GM12865 (cell line): ENCODE results near the gene SLAMF1.
A peak's percentile ranks its signal among the peaks of the same experiment; 100 is the strongest.

Experiments
- DNase-seq: peaks from one replicate; pipeline ENCODE4 v3.0.0; 2010; ENCODE audit warnings: low read depth
- H3K4me3 ChIP-seq: 2 replicates; pipeline ENCODE4 v1.5.1; 2011; ENCODE audit warnings: mild to moderate bottlenecking, low read depth, low read length, control low read depth
- CTCF ChIP-seq: IDR thresholded peaks from 2 replicates; pipeline ENCODE4 v1.5.1; 2011; ENCODE audit warnings: low read length, control low read depth, low read depth, inconsistent platforms; ENCODE audit not compliant: insufficient read depth; ENCODE audit errors: missing control alignments

The SLAMF1 gene

GRCh38 chr1:160606611-160607010 lies 40.2 kb downstream of the SLAMF1 start:
- no peak for DNase-seq
- TF ChIP-seq CTCF, result no peak
- H3K4me3 ChIP-seq, result peak overlapping the region; percentile 17

GRCh38 chr1:160605792-160606479 lies 40.9 kb downstream of the SLAMF1 start:
- H3K4me3 ChIP-seq, result peak overlapping the region; percentile 7
- TF ChIP-seq CTCF, result no peak
- peak; percentile 75 for DNase-seq

GRCh38 chr1:160605205-160605604 lies 41.6 kb downstream of the SLAMF1 start:
- H3K4me3 ChIP-seq, result no peak overlapping the region
- DNase-seq, result peak; percentile 79
- TF ChIP-seq CTCF, result peak; percentile 25

GRCh38 chr1:160597705-160598104 lies 49.1 kb downstream of the SLAMF1 start:
- DNase-seq, result no peak
- no peak for TF ChIP-seq CTCF

GRCh38 chr1:160597051-160597450 lies 49.8 kb downstream of the SLAMF1 start:
- TF ChIP-seq CTCF, result no peak

More at GRCh38 chr1:160597705-160598104, 49.1 kb downstream of the SLAMF1 start:
- no peak overlapping the region for H3K4me3 ChIP-seq

GRCh38 chr1:160590488-160590887 lies 56.4 kb downstream of the SLAMF1 start:
- no peak for DNase-seq
- H3K4me3 ChIP-seq, result no peak overlapping the region
- TF ChIP-seq CTCF, result no peak

More at GRCh38 chr1:160597051-160597450, 49.8 kb downstream of the SLAMF1 start:
- DNase-seq, result no peak
- no peak overlapping the region for H3K4me3 ChIP-seq

GRCh38 chr1:160588468-160588867 lies 58.4 kb downstream of the SLAMF1 start:
- no peak for TF ChIP-seq CTCF
- DNase-seq, result no peak
- H3K4me3 ChIP-seq, result no peak overlapping the region
